Bronchial epithelial cell (primary cell): ENCODE data around the gene SF3A2. TPM values are rescaled to one million over a fixed set of nuclear protein-coding genes. Genes with fewer than 3 reads are reported as not detected.

Experiments used
- DNase-seq: peaks from one replicate; pipeline ENCODE4 v3.0.0-alpha.2; 2010; ENCODE audit warnings: low read depth
- FAIRE-seq: peaks from 2 replicates; lab custom pipeline; 2011; peaks lifted over from hg19 to GRCh38; lab: Jason Lieb, UNC
- H3K27me3 ChIP-seq: 2 replicates; pipeline ENCODE4 v1.5.1; 2011; ENCODE audit warnings: low read length; ENCODE audit not compliant: control insufficient read depth, insufficient read depth
- H3K36me3 ChIP-seq: 2 replicates; pipeline ENCODE4 v1.5.1; 2011; ENCODE audit warnings: low read length; ENCODE audit not compliant: control insufficient read depth, insufficient read depth
- H3K4me3 ChIP-seq: 2 replicates; pipeline ENCODE4 v1.5.1; 2011; ENCODE audit warnings: mild to moderate bottlenecking, low read depth, low read length, control low read depth
- CTCF ChIP-seq: IDR thresholded peaks from 2 replicates; pipeline ENCODE4 v1.5.1; 2011; ENCODE audit warnings: mild to moderate bottlenecking, moderate library complexity, low read length, control low read depth, inconsistent platforms; ENCODE audit not compliant: insufficient read depth, severe bottlenecking
- total RNA-seq: library from RNA; depleted of rRNA; stranded (reverse); fragments of >200 nt; gene quantifications from 2 replicates; pipeline ENCODE4 v1.2.1, GENCODE V29; 2014

SF3A2 gene
- total RNA-seq, 1 donor from 2014 or later: 24.2 TPM

GRCh38 chr19:2225415-2226050, 11.1 kb upstream of the SF3A2 start:
- TF ChIP-seq CTCF: no peak
- FAIRE-seq (no peak), DNase-seq (no peak)
- no peaks in the 10 kb centered on the region for H3K27me3 ChIP-seq
- no peak overlapping the region for H3K4me3 ChIP-seq
- H3K36me3 ChIP-seq: peaks cover 31% of the 10 kb centered on the region

GRCh38 chr19:2226051-2226839, 10.4 kb upstream of the SF3A2 start:
- no peak for TF ChIP-seq CTCF
- H3K4me3 ChIP-seq: no peak overlapping the region
- H3K27me3 ChIP-seq: no peaks in the 10 kb centered on the region
- H3K36me3 ChIP-seq: peaks cover 29% of the 10 kb centered on the region
- FAIRE-seq: no peak
- no peak for DNase-seq

- Histone ChIP-seq H3K36me3 (peaks cover 24% of the 10 kb centered on the region), H3K4me3 (no peak overlapping the region), H3K27me3 (no peaks in the 10 kb centered on the region)
- DNase-seq (no peak), FAIRE-seq (no peak)
- no peak for TF ChIP-seq CTCF
These were observed 9.7 kb upstream of the SF3A2 start for GRCh38 chr19:2226840-2227360.

- no peak for FAIRE-seq
- no peak for TF ChIP-seq CTCF
These were observed 9.0 kb upstream of the SF3A2 start for GRCh38 chr19:2227415-2228156.

GRCh38 chr19:2228157-2229030, 8.2 kb upstream of the SF3A2 start:
- H3K4me3 ChIP-seq: no peak overlapping the region
- H3K27me3 ChIP-seq: no peaks in the 10 kb centered on the region
- no peak for DNase-seq
- no peak for TF ChIP-seq CTCF
- peaks cover 30% of the 10 kb centered on the region for H3K36me3 ChIP-seq
- FAIRE-seq: no peak

More at GRCh38 chr19:2227415-2228156, 9.0 kb upstream of the SF3A2 start:
- peaks cover 24% of the 10 kb centered on the region for H3K36me3 ChIP-seq
- no peak for DNase-seq
- H3K27me3 ChIP-seq: no peaks in the 10 kb centered on the region
- H3K4me3 ChIP-seq: no peak overlapping the region
